Measurements from ENCODE around the gene RHNO1.
A peak's percentile ranks its signal among the peaks of the same experiment; 100 is the strongest.
"Not testable (repeated sequence)": the region's sequence is repeated elsewhere in the genome, so short reads cannot be mapped to it uniquely, and the experiment has no call there.

The RHNO1 gene

DNA sequence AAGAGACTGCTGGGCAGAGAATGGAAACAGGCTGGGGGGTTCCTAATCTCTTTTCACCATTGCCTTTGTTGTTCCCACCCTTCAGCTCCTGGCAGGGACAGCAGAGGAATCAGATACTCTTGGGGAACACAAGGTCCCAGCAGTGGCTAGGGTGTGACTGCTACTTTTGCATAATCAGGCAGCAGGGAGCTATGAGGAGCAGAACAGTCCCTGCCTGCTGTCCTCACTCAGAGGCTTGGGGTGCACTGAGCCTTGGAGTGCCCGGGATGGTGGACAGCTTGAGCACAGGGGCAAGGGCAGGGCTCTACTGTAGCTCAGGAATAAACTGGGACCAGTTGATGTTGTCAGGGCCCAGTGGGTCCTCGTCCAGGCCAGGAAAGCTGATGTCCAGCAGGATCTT, 18.7 kb upstream of the RHNO1 start:
- DNase-seq (ENCODE audit: low read depth in 4 of 4, low spot score in 1 of 4) = no peak

DNA sequence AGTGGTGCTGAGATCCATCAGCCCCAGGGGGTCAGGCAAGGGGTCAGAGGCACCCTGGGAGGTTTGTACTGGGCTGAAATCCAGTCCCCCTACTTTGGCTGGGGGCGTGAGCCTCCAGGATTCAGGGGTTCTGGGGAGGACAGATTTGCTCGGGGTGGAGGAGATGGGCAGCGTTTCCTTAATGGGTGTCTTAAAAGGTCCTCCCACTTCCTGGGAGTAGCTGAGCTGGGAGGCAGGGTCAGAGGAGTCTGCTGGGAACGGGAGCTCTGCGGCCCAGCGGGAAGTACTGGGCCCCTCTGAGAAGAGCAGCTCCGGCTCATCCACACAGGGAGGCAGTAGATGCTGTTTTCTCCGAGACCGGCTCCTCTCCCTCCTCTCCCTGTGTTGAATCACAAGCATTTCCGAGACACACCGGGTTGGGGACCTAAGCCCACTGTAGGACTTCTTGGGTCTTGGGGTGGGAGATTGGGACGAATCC, 18.0 kb upstream of the RHNO1 start:
- no peak for DNase-seq (ENCODE audit: low read depth in 4 of 4, low spot score in 1 of 4)

DNA sequence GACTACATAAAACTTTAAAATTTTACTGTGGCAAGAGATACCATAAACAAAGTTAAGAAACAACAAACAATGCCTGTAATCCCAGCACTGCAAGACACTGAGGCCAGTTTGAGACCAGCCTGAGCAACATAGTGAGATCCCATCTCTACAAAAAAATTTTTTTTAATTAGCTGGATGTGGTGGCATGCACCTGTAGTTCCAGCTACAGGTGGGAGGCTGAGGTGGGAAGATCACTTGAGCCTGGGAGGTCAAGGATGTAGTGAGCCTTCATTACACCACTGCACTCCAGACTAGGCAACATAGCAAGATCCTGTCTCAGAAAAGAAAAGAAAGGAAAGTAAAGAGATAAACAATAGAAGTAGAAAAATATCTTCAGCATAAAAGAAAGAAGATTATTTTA, 16.9 kb upstream of the RHNO1 start:
- DNase-seq (ENCODE audit: low read depth in 4 of 4, low spot score in 1 of 4) = no peak

DNA sequence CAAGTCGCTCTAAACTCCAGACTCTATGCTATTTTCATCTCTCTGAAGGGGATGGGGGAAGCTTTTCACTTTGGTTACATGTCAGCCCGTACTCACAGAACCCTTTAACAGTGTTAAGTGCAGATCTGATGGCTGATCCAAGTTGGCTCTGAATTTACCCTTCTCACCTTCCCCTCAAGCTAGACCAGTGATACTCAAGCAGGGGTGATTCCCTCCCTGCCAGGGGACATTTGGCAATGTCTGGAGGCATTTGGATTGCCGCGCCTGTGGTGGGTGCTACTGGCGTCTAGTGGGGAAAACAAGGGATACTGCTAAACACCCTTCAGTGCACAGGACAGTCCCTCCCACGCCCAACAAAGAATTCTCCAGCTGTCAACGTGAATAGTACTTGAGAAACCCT, 14.1 kb upstream of the RHNO1 start:
- no peak for DNase-seq (ENCODE audit: low read depth in 4 of 4, low spot score in 1 of 4)

DNA sequence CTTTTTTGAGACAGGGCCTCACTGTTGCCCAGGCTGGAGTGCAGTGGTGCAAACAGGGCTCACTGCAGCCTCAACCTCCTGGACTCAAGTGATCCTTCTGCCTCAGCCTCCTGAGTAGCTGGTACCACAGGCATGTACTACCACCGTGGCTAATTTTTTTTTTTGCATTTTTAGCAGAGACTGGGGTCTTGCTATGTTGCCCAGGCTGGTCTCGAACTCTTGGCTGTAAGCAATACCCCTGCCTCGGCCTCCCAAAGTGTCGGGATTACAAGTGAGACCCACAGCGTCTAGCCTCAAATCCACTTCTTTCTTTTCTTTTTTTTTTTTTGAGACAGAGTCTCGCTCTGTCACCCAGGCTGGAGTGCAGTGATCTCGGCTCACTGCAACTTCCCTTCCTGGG, 13.6 kb upstream of the RHNO1 start:
- not testable (repeated sequence) for DNase-seq (ENCODE audit: low read depth in 4 of 4, low spot score in 1 of 4)

DNA sequence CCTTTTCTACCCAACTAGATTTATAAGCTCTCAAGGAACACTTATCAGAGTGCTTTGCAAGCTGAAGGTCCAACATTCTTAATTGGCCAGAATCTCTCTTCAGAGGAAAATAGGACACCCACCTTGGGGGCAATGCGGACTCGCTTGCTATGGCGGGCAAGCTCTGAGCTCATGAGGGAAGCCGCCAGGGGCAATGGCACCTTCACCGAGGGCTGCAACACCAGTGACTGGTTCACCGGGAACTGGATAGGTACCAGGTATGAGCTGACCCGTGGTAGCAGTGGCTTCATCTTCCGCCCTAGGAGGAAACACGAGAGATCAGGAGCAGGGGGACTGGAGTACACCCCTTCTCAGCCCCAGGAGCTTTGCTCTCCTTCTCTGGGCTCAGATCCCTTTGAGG, 12.8 kb upstream of the RHNO1 start:
- no peak for DNase-seq (ENCODE audit: low read depth in 4 of 4, low spot score in 1 of 4)

DNA sequence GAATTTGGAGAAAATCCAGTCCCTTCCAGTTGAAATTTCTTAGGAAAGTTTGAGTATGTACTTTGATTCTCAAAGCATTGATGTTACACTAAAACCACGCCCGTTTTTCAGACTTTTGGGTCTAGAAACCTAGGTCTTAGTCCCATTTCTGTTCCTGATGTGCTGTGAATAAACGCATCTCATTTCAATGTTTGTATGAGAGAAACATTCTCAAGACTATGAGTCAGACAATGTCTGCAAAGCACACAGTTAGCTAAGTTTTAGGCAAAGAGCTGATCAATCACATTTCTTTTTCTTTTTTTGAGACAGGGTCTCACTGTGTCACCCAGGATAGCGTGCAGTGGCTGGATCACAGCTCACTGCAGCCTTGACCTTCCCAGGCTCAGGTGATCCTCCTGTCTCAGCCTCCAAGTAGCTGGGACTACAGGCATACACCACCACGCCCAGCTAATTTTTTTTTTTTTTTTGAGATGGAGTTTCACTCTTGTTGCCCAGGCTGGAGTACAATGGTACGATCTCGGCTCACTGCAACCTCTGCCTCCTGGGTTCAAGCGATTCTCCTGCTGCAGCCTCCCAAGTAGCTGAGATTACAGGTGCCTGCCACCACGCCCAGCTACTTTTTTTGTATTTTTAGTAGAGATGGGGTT, 7.9 kb upstream of the RHNO1 start:
- not testable (repeated sequence) for DNase-seq (ENCODE audit: low read depth in 4 of 4, low spot score in 1 of 4)

DNA sequence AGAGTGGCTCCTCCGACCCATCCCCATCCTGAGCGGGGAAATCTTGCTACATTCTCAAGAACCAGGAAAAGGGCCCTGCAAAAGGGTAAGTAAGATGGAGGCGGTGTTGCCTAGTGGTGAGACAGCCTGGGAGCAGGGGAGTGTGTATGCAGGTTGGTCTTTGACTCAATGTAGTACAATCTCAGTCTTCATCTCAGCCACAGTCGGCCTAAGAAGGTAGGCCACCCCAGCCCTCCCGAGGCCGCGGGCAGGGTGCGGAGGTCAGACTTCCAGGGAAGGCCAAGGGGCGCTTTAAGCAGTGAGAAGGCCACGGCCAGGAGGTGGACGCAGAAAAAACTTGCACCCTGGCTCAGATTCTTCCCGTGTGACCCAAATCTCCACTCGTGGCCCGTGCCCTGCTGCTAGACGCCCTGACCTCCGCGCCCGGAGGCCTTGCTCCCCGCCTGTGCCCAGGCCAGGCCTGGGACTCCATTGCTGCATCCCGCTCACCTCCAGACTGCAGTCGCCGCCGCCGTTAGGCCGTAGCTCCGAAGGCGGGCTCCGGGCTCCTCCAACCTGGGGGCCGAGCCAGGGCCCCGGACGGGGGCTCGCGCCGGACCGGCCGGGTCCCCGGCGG, 484 bp upstream of the RHNO1 start:
- no peak for DNase-seq (ENCODE audit: low read depth in 4 of 4, low spot score in 1 of 4)

DNA sequence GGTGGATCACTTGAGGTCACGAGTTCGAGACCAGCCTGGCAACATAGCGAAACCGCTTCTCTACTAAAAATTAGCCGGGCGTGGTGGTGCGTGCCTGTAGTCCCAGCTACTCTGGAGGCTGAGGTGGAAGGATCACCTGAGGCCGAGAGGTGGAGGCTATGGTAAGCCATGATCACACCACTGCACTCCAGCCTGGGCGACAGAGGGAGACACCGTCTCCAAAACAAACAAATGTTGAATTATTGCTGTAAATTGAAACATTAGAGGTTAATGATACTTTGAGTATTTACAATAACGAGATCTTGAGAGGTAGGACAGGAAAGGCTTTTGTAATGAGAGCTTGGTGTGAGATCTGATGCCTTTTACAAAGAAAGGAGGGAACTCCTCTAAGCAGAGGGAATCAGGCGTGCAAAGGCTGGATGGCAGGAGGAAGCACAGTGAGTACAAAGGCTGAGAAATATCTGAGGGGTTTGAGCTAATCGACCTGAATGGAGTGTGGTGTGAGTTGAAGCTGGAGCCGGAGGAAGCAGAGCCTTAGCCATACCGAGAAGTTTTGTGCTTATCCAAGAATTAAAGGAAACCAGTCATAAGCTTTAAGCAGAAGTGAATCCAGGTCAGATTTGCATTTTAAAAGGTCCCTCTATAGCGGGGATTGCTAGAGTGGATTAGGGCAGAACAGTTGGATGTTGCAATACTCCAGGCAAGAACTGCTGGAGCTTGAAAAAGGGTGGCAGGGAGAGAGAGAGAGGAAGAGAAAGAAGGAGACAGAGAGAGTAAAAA, 1.1 kb downstream of the RHNO1 start:
- no peak for DNase-seq (ENCODE audit: low read depth in 4 of 4, low spot score in 1 of 4)

DNA sequence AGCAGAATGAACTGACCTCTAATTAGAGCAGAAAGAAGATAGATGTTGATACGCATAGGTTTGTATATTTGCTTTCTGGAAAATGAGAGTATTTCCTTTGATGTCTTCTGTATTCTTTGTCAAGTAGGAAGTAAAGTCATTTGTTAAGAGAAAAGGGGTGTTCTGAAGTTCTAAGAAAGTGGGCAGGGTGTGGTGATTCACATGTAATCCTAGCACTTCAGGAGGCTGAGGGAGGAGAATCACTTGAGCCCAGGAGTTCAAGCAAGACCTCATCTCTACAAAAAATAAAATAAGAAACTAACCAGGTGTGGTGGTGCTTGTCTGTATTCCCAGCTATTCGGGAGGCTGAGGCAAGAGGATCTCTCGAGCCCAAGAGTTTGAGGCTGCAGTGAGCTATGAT, 2.8 kb downstream of the RHNO1 start:
- DNase-seq (ENCODE audit: low read depth in 4 of 4, low spot score in 1 of 4) = no peak

DNA sequence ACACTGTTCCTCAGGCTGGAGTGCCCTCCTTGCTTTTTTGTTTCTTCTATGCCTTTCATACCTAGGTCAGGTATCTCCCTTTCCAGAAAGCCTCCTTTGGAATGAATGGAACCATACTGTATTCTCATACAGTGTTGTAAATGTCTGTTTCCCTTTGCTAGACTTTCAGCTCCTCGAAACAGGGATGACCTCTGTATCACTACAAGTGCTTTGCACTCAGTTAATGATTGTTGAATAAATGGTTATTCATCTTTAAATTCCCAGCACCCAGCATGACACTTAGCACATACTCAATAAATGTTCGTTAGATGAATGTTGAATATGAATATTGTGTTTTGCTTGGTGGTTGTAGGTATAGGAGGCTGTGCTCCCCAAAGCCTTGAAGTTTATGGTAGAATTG, 7.8 kb downstream of the RHNO1 start:
- no peak for DNase-seq (ENCODE audit: low read depth in 4 of 4, low spot score in 1 of 4)

DNA sequence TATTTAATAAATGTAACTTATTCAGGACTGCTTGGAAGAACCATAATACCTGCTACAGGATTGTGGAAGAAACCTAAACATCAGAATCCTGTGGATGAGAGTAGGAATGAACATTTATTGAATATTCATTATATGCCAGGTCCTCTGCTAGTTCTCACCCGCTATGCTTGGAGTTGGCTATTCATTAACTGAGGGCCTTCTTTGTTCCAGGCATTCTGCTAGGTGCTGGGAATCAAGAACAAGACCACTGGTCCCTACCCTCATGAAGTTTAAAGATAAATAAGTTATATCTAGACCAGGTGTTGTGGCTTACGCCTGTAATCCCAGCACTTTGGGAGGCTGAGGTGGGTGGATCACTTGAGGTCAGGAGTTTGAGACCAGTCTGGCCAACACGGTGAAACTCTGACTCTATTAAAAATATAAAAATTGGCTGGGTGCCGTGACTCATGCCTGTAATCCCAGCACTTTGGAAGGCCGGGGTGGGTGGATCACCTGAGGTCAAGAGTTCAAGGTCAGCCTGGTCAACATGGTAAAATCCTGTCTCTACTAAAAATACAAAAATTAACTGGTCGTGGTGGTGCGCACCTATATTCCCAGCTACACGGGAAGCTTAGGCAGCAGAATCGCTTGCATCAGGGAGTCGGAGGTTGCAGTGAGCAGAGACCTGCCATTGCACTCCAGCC, 9.9 kb downstream of the RHNO1 start:
- DNase-seq (ENCODE audit: low read depth in 4 of 4, low spot score in 1 of 4) = no peak

DNA sequence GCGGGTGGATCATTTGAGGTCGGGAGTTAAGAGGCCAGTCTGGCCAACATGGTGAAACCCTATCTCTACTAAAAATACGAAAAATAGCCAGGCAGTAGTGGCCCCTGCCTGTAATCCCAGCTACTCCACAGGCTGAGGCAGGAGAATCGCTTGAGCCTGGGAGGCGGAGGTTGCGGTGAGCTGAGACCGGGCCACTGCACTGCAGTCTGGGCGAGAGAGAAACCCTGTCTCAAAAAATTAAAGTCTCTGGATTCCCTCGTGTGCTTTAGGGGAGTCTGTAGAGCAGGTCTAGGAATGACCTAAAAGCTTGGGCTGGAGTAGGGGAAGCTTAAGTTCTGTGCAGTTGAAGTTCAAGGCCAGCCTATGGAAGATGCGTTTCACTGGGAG, 13.0 kb downstream of the RHNO1 start:
- no peak for DNase-seq (ENCODE audit: low read depth in 4 of 4, low spot score in 1 of 4)

DNA sequence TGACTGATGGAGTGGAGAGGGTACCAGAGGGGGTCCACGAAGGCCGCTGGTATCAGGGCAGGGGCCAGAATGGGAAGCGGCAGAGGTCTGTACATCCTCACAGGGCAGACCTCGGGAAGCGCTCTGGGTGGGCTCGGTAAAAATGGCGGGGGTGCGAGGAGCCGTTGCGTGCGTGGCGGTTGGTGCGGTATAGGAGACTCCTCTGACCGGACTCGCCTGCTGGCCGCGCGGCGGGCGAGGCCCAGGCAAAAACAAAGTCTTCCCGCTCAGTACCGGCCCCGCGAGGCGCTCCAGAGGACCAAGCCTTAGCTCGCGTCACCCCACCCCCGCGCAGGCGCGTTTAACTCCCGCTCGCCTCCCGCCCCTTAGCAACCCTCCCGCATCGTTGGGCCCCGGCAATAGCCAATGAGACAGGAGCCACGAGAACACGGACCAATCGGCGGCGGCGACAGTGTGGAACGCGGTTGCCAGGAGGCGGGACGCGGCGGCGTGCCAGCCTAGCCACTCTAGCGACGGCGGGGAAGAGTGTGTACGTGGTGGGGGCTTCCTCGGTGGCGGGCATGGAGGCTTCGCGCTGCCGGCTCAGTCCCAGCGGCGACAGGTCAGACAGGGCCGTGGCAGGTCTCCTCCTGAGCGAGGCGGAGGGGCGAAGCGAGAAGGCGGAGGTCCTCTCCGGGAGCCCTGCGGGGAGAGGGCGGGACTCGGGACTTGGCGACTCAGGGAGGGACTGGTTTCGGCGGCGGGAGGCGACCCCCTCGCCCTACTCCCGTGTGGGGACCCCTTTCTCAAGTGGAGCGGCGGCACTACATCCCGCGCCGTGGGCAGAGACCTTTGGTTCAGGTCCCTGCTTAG, 13.6 kb downstream of the RHNO1 start, which contains the start of gene TULP3:
Gene TULP3 (plus strand): TSS at position 504 of the 852 bp plus-strand sequence. CDS start 57 bp downstream, at position 561.
- peak; percentile 93 to 97 (median 96) for DNase-seq (ENCODE audit: low read depth in 4 of 4, low spot score in 1 of 4)

DNA sequence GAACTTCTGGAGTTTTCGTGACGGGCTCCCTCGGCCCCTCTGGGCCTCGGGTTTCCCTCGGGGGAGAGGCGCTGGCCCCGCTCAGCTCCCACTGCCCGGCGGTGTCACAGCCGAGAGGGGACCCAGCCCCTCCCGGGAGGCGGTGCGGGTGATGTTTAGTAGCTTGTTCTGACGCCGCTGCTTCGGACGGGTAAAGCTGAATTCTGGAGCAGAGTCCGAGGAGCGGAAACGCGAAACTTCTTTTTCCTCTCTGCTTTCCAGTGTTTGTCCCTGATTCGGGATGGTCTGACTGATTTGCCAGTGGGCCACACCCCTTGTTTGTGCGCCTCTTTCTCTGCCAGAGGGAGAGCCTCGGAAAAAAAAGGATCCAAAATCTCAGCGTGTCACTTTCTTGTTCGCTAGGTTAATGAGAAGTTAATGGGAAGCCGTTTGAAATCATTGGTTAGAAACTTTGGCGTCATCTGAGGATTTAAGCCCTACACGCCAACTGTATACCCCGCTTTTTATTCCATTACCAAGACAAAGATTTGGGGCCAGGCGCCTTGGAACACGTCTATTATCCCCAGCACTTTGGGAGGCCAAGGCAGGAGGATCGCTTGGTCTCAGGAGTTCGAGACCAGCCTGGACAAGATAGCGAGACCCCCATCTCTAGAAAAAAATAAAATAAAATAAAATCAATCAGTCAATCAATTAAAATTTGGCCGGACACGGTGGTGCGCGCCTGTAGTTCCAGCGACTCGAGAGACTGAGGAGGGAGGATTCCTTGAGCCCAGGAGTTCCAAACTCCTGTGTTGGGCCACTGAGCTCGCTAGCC, 14.4 kb downstream of the RHNO1 start:
- DNase-seq (ENCODE audit: low read depth in 4 of 4, low spot score in 1 of 4) = no peak

DNA sequence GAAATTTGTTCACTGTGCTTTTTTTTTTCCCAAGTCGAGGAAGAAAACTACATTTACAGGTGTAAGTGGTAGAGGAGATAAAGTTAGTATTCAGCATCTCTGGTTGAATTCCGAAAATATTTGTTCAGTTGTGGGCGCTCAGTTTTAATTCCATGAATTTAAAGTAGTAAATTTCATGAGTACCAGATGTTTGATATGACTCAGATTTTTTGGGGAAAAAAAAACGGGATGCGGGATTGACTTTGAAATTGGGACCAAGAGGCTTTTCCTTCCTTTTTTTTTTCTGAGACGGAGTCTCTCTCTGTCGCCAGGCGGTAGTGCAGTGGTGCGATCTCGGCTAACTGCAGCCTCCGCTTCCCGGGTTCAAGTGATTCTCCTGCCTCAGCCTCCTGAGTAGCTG, 15.2 kb downstream of the RHNO1 start:
- no peak for DNase-seq (ENCODE audit: low read depth in 4 of 4, low spot score in 1 of 4)

DNA sequence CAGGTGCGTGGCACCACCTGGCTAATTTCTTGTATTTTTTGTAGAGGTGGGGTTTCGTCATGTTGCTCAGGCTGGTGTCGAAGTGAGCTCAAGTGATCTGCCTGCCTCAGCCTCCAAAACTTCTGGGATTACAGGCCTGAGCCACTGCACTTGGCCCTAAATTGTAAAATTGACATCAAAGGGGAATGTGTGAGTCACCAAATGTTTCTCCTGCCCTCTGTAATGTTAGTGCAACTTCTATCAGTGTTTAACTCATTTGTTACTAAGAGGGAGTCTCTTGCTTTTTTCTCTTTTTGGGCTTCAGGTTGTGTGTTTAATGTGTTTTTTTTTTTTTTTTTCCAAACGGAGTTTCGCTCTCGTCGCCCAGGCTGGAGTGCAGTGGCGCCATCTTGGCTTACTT, 16.0 kb downstream of the RHNO1 start:
- no peak for DNase-seq (ENCODE audit: low read depth in 4 of 4, low spot score in 1 of 4)

DNA sequence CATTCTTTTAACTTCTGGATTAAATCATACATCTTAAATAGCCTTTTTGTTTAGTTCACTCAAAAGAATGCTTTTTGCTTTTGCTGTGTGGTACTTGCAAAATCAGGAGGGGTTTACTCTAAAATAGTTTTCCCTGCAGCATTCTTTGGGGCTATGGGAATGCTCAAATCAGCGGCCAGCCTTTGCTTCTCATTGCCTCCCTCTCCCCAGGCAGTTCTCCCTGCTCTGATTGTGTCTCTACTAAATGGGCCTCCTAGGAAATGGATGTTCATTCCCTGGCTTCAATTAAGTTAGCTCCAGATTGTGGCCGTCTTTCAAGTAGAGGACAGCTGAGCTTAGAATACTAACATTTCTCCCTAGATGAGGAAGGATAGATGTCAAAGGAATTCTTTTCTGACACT, 18.0 kb downstream of the RHNO1 start:
- DNase-seq (ENCODE audit: low read depth in 4 of 4, low spot score in 1 of 4) = no peak

DNA sequence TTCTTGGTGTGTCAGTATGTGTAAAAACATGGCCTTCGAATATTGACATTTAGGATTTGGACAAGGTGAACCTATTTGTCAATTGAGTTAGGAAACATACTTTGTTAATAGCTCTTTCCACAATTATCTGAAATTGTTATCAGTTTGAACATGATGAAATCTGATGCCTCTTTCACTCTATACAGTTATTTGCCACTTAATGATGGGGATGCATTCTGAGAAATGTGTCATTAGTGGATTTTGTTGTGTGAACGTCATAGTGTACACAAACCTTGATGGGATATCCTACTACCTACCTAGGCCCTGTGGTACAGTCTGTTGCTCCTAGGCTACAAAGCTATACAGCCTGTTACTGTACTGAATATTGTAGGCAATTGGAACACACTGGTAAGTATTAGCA, 18.5 kb downstream of the RHNO1 start:
- DNase-seq (ENCODE audit: low read depth in 4 of 4, low spot score in 1 of 4) = no peak

DNA sequence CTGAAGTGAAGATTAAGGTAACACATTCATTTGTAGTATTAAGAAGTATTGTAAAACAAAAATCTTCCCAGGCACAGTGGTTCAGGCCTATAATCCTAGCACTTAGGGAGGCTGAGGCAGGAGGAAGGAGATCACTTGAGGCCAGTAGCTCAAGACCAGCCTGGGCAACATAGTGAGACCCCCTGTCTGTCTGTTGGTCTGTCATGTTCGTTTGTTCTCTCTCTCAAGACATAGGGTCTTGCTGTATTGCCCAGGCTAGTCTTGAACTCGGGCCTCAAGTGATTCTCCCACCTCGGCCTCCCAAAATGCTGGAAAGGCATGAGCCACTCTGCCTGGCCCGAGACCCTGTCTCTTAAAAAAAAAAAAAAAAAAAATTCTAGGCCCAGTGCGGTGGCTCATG, 20.4 kb downstream of the RHNO1 start:
- no peak for DNase-seq (ENCODE audit: low read depth in 4 of 4, low spot score in 1 of 4)

All from stimulated activated CD4-positive, alpha-beta T cell treated with anti-CD3 and anti-CD28 coated beads, Interleukin-1b, Interleukin-23, amount 100 ng/mL, for 24 hours (primary cell).